Tibial artery (tissue), 4 donors: ENCODE data around the gene ARF4.

Experiments used
- DNase-seq, 2 donors: peaks; one replicate each; pipeline ENCODE4 v3.0.0-alpha.2; 2019
- H3K27ac ChIP-seq, 2 donors: fragments of 200-600 bp; sonication (generic) in 1 of 2; 1 replicate in 1 of 2; 2 replicates in 1 of 2; pipeline ENCODE4 v1.5.1; 2018 to 2019; ENCODE audit warnings: mild to moderate bottlenecking in 1 of 2
- H3K27me3 ChIP-seq, 2 donors: fragments of 200-600 bp; sonication (generic) in 1 of 2; one replicate each; pipeline versions ENCODE4 v1.5.1 to v1.6.0; 2016 to 2019
- H3K36me3 ChIP-seq, 3 donors: fragments of 200-600 bp; sonication (generic) in 2 of 3; one replicate each; pipeline ENCODE4 v1.5.1; 2016 to 2019; ENCODE audit warnings: mild to moderate bottlenecking in 2 of 3
- H3K4me1 ChIP-seq, 4 donors: fragments of 200-600 bp; sonication (generic) in 2 of 4; 1 replicate in 3 of 4; 2 replicates in 1 of 4; pipeline ENCODE4 v1.5.1; 2016 to 2019
- H3K4me3 ChIP-seq, 2 donors: fragments of 200-600 bp; sonication (generic) in 1 of 2; 1 replicate in 1 of 2; 2 replicates in 1 of 2; pipeline ENCODE4 v1.5.1; 2018 to 2019; ENCODE audit warnings: mild to moderate bottlenecking in 2 of 2
- H3K9me3 ChIP-seq, 3 donors: fragments of 200-600 bp; sonication (generic) in 1 of 3; one replicate each; pipeline ENCODE4 v1.5.1; 2016 to 2019
- intact Hi-C: fragments of 100-400 bp; cut with DNase I; formaldehyde crosslinking; loops from one replicate; pipeline ENCODE4 v1.15.0; 2023; ENCODE audit warnings: low total_unique reads
- TF ChIP-seq, protein P1 (sequence below), 2 experiments: fragments of 200-600 bp in 1 of 2; fragments of 450-650 bp in 1 of 2; IDR thresholded peaks; one replicate each; pipeline ENCODE4 v1.5.1; 2017 to 2019; ENCODE audit warnings: antibody characterized with exemption in 2 of 2, mild to moderate bottlenecking in 1 of 2, moderate library complexity in 1 of 2

ARF4 gene

DNA sequence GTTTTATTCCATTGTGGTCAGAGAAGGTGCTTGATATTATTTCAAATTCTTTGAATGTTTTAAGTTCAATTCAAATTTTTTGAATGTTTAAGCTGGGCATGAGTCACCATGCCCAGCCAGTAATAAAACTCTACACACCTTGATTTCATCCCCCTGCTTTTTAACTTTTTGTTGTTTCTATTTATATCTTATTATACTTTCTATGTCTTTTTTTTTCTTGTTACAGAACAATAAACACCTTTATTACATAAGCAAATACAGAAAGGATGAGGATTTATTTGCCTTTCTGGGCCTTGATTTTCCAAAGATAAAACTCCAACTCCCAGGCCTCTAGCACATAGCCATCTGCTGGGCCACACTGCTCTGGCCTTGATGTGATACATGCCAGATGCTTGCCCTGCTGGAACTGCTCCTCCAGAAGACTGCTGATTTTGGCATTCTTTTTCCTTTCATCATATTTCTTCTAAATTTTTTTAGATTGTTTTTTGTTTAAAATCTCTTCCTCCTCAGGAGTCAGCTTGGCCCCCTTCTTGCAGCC, 67.0 kb downstream of the ARF4 start:
- no peak overlapping the region for H3K4me3 ChIP-seq
- no peak for DNase-seq
- intact Hi-C loops: no loop called here
- H3K27me3 ChIP-seq: no peaks in the 10 kb centered on the region
- TF ChIP-seq, protein P1, sequence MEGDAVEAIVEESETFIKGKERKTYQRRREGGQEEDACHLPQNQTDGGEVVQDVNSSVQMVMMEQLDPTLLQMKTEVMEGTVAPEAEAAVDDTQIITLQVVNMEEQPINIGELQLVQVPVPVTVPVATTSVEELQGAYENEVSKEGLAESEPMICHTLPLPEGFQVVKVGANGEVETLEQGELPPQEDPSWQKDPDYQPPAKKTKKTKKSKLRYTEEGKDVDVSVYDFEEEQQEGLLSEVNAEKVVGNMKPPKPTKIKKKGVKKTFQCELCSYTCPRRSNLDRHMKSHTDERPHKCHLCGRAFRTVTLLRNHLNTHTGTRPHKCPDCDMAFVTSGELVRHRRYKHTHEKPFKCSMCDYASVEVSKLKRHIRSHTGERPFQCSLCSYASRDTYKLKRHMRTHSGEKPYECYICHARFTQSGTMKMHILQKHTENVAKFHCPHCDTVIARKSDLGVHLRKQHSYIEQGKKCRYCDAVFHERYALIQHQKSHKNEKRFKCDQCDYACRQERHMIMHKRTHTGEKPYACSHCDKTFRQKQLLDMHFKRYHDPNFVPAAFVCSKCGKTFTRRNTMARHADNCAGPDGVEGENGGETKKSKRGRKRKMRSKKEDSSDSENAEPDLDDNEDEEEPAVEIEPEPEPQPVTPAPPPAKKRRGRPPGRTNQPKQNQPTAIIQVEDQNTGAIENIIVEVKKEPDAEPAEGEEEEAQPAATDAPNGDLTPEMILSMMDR (IDR thresholded peaks at IDR 0.05): no peak
- no peak overlapping the region for H3K27ac ChIP-seq
- H3K36me3 ChIP-seq: no peaks in the 10 kb centered on the region
- no peaks in the 10 kb centered on the region for H3K4me1 ChIP-seq
- no peaks in the 10 kb centered on the region for H3K9me3 ChIP-seq
